SIG-M5 treated with dmso at 0.1 percent for 504 hours (cell line): ENCODE data around the gene PXT1.
A peak's percentile ranks its signal among the peaks of the same experiment; 100 is the strongest.
"Not testable (repeated sequence)": the region's sequence is repeated elsewhere in the genome, so short reads cannot be mapped to it uniquely, and the experiment has no call there.

Source experiments
- DNase-seq: peaks from one replicate; lab custom pipeline; 2025; ENCODE audit not compliant: unreplicated experiment; lab: John Stamatoyannopoulos, UW

PXT1 gene

GRCh38 chr6:36370638-36371037 lies 72.0 kb downstream of the PXT1 start:
- no peak for DNase-seq

GRCh38 chr6:36368921-36369865 lies 73.5 kb downstream of the PXT1 start:
- DNase-seq = peak; percentile 95

- DNase-seq = no peak
These were observed 74.2 kb downstream of the PXT1 start for GRCh38 chr6:36368421-36368820.

- no peak for DNase-seq
These were observed 74.9 kb downstream of the PXT1 start for GRCh38 chr6:36367743-36368142.

GRCh38 chr6:36364669-36365479 lies 77.8 kb downstream of the PXT1 start:
- DNase-seq = no peak

- not testable (repeated sequence) for DNase-seq
These were observed 78.5 kb downstream of the PXT1 start for GRCh38 chr6:36364061-36364635.

- not testable (repeated sequence) for DNase-seq
These were observed 79.3 kb downstream of the PXT1 start for GRCh38 chr6:36363371-36363752.

- peak; percentile 82 for DNase-seq
These were observed 79.9 kb downstream of the PXT1 start for GRCh38 chr6:36362551-36363370.

- no peak for DNase-seq
These were observed 81.6 kb downstream of the PXT1 start for GRCh38 chr6:36361071-36361470.

GRCh38 chr6:36360241-36361054 lies 82.2 kb downstream of the PXT1 start:
- peak; percentile 80 for DNase-seq

- no peak for DNase-seq
These were observed 84.3 kb downstream of the PXT1 start for GRCh38 chr6:36358226-36358915.

- DNase-seq = no peak
These were observed 84.8 kb downstream of the PXT1 start for GRCh38 chr6:36357872-36358225.

GRCh38 chr6:36355819-36356218 lies 86.8 kb downstream of the PXT1 start:
- peak; percentile 68 for DNase-seq

GRCh38 chr6:36353411-36353915 lies 89.2 kb downstream of the PXT1 start:
- no peak for DNase-seq

- no peak for DNase-seq
These were observed 90.0 kb downstream of the PXT1 start for GRCh38 chr6:36352477-36353157.

- no peak for DNase-seq
These were observed 91.7 kb downstream of the PXT1 start for GRCh38 chr6:36350681-36351571.

GRCh38 chr6:36350082-36350481 lies 92.6 kb downstream of the PXT1 start:
- no peak for DNase-seq

- no peak for DNase-seq
These were observed 93.4 kb downstream of the PXT1 start for GRCh38 chr6:36349240-36349639.
